ENCODE data around the gene MRPL30. TPM values are rescaled to one million over a fixed set of nuclear protein-coding genes. Genes with fewer than 3 reads are reported as not detected.

The MRPL30 gene
- total and polyA plus RNA-seq, 2 experiments from 2014 or later = 22.6 to 30.9 TPM

GRCh38 chr2:99159594-99159993, 21.4 kb upstream of the MRPL30 start:
- TF ChIP-seq EZH2phosphoT487 (IDR thresholded peaks at IDR 0.05; ENCODE audit: insufficient read depth, low read depth) (no peak), EZH2 (IDR thresholded peaks at IDR 0.05; ENCODE audit: insufficient read depth, poor library complexity, severe bottlenecking) (no peak)
- Histone ChIP-seq H3K27ac (no peak overlapping the region), H3K4me2 (ENCODE audit: unreplicated experiment) (no peak overlapping the region), H4K20me1 (ENCODE audit: insufficient read depth) (no peaks in the 10 kb centered on the region), H3K4me1 (ENCODE audit: insufficient read depth) (peaks cover 4% of the 10 kb centered on the region; the same call in 1 of the 2 replicates), H3K36me3 (ENCODE audit: low read depth) (no peaks in the 10 kb centered on the region), H3K4me3 (no peak overlapping the region), H3K79me2 (ENCODE audit: insufficient read depth) (0 out of 2 replicates have a peak, but pooled peaks cover 8% of the 10 kb centered on the region), H2AFZ (no peak overlapping the region), H3F3A (ENCODE audit: insufficient read depth) (no peaks in the 10 kb centered on the region), H3K9ac (no peak overlapping the region), H3K27me3 (replicated peaks; ENCODE audit: insufficient read depth) (no peaks in the 10 kb centered on the region), H3K9me2 (ENCODE audit: insufficient read depth) (no peaks in the 10 kb centered on the region), H3K9me3 (ENCODE audit: low read depth) (no peaks in the 10 kb centered on the region)
- no peak for DNase-seq
- WGBS, 2 experiments (ENCODE audit: low coverage in 1 of 2, low lambda C conversion rate in 2 of 2, missing lambda C conversion rate in 2 of 2) = 90 to 94% methylated on average over 4 of the region's 4 CpGs
- in situ Hi-C loops (cut with MboI) = no loop called here

DNA sequence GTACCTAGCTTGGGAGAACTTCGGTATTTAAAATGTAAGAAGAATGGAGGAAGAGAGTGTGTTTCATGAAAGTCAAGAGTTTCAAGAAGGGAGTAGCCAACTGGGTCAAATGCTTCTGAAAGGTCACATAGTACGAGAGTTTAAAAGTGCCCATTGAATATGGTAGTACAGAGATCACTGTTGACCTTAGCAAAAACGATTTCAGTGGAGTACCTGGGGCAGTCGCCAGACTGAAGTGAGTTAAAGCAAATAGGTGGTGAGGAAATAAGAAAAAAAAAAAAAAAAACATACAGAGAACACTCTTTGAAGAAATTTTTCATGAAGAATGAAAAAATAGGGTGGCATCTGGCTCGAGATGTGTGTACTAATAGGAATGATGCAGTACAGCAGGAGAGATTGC, 14.8 kb upstream of the MRPL30 start:
- Histone ChIP-seq H3K4me1 (ENCODE audit: insufficient read depth) (no peaks in the 10 kb centered on the region), H3K4me2 (ENCODE audit: unreplicated experiment) (no peak overlapping the region), H3K4me3 (no peak overlapping the region), H3K27me3 (replicated peaks; ENCODE audit: insufficient read depth) (no peaks in the 10 kb centered on the region), H2AFZ (no peak overlapping the region), H3K27ac (no peak overlapping the region), H3K9ac (no peak overlapping the region), H3K9me2 (ENCODE audit: insufficient read depth) (no peaks in the 10 kb centered on the region), H3K79me2 (ENCODE audit: insufficient read depth) (no peaks in the 10 kb centered on the region), H3K9me3 (ENCODE audit: low read depth) (no peaks in the 10 kb centered on the region), H3F3A (ENCODE audit: insufficient read depth) (no peaks in the 10 kb centered on the region), H3K36me3 (ENCODE audit: low read depth) (peaks cover 24% of the 10 kb centered on the region), H4K20me1 (ENCODE audit: insufficient read depth) (no peaks in the 10 kb centered on the region)
- 80 to 84% methylated on average over 5 of the region's 5 CpGs for WGBS, 2 experiments (ENCODE audit: low coverage in 1 of 2, low lambda C conversion rate in 2 of 2, missing lambda C conversion rate in 2 of 2)
- in situ Hi-C loops (cut with MboI) = no loop called here
- TF ChIP-seq EZH2phosphoT487 (IDR thresholded peaks at IDR 0.05; ENCODE audit: insufficient read depth, low read depth) = no peak
- no peak for DNase-seq

DNA sequence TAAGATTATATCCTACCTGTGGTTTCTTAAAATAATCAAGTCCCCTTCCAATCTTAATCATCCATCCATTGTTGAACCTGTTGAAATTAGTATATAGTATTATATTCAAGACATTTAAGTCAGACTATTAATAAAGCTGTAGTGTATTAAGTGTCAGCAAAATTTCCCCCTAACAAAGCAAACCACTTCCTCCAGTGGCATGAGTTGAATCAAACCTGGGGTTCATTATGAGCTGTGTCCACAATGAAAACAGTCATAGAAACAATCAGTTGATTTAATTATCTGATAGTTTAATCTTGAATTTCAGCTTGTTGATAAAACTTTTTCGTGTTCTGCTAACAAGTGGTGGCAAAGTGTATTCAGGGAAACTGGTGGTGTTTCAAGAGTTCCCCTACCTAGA, 11.4 kb upstream of the MRPL30 start:
- H3K27ac ChIP-seq = no peak overlapping the region
- no peaks in the 10 kb centered on the region for H3K9me2 ChIP-seq (ENCODE audit: insufficient read depth)
- no peak overlapping the region for H3K9ac ChIP-seq
- H3K79me2 ChIP-seq (ENCODE audit: insufficient read depth) = 0 out of 2 replicates have a peak, but pooled peaks cover 5% of the 10 kb centered on the region
- peaks cover 24% of the 10 kb centered on the region for H3K36me3 ChIP-seq (ENCODE audit: low read depth)
- TF ChIP-seq EZH2 (IDR thresholded peaks at IDR 0.05; ENCODE audit: insufficient read depth, poor library complexity, severe bottlenecking) (no peak), EZH2phosphoT487 (IDR thresholded peaks at IDR 0.05; ENCODE audit: insufficient read depth, low read depth) (no peak)
- no peak overlapping the region for H3K4me2 ChIP-seq (ENCODE audit: unreplicated experiment)
- no peak overlapping the region for H2AFZ ChIP-seq
- no peaks in the 10 kb centered on the region for H3K9me3 ChIP-seq (ENCODE audit: low read depth)
- no peaks in the 10 kb centered on the region for H3F3A ChIP-seq (ENCODE audit: insufficient read depth)
- WGBS, 2 experiments (ENCODE audit: low coverage in 1 of 2, low lambda C conversion rate in 2 of 2, missing lambda C conversion rate in 2 of 2) = 88 to 96% methylated on average over 1 of the region's 1 CpG
- in situ Hi-C loops (cut with MboI) = no loop called here
- no peak for DNase-seq
- H4K20me1 ChIP-seq (ENCODE audit: insufficient read depth) = no peaks in the 10 kb centered on the region
- no peaks in the 10 kb centered on the region for H3K4me1 ChIP-seq (ENCODE audit: insufficient read depth)
- no peaks in the 10 kb centered on the region for H3K27me3 ChIP-seq (replicated peaks; ENCODE audit: insufficient read depth)
- no peak overlapping the region for H3K4me3 ChIP-seq

- Histone ChIP-seq H3K9me2 (ENCODE audit: insufficient read depth) (no peaks in the 10 kb centered on the region), H3K4me2 (ENCODE audit: unreplicated experiment) (no peak overlapping the region), H3K27me3 (replicated peaks; ENCODE audit: insufficient read depth) (no peaks in the 10 kb centered on the region), H4K20me1 (ENCODE audit: insufficient read depth) (no peaks in the 10 kb centered on the region), H3K27ac (no peak overlapping the region), H3K4me1 (ENCODE audit: insufficient read depth) (no peaks in the 10 kb centered on the region), H3F3A (ENCODE audit: insufficient read depth) (no peaks in the 10 kb centered on the region), H3K36me3 (ENCODE audit: low read depth) (peaks cover 24% of the 10 kb centered on the region), H3K9ac (no peak overlapping the region), H3K79me2 (ENCODE audit: insufficient read depth) (peaks cover 25% of the 10 kb centered on the region), H2AFZ (no peak overlapping the region), H3K9me3 (ENCODE audit: low read depth) (no peaks in the 10 kb centered on the region), H3K4me3 (no peak overlapping the region)
- in situ Hi-C loops (cut with MboI) = no loop called here
- 95 to 97% methylated on average over 8 of the region's 8 CpGs for WGBS, 2 experiments (ENCODE audit: low coverage in 1 of 2, low lambda C conversion rate in 2 of 2, missing lambda C conversion rate in 2 of 2)
- TF ChIP-seq EZH2phosphoT487 (IDR thresholded peaks at IDR 0.05; ENCODE audit: insufficient read depth, low read depth) (no peak), EZH2 (IDR thresholded peaks at IDR 0.05; ENCODE audit: insufficient read depth, poor library complexity, severe bottlenecking) (no peak)
- no peak for DNase-seq
These were observed 9.4 kb upstream of the MRPL30 start for GRCh38 chr2:99171377-99172140.

All from GM23248 (cell line).